ENCODE data around the gene HS3ST4.
"Not testable (repeated sequence)": the region's sequence is repeated elsewhere in the genome, so short reads cannot be mapped to it uniquely, and the experiment has no call there.

HS3ST4 gene

GRCh38 chr16:25771216-25771615 is 79.5 kb downstream of the HS3ST4 start:
- Mint-ChIP-seq H3K36me3 (no peaks in the 10 kb centered on the region), H3K4me1 (no peaks in the 10 kb centered on the region), H3K4me3 (no peak overlapping the region), H3K27ac (no peak overlapping the region), H3K9me3 (no peaks in the 10 kb centered on the region)
- ATAC-seq, result no peak
- DNase-seq (ENCODE audit: low spot score in 2 of 2), result no peak

- ATAC-seq (no peak), DNase-seq (ENCODE audit: low spot score in 2 of 2) (no peak)
- Mint-ChIP-seq H3K4me1 (no peaks in the 10 kb centered on the region), H3K9me3 (no peaks in the 10 kb centered on the region), H3K27ac (no peak overlapping the region), H3K36me3 (no peaks in the 10 kb centered on the region), H3K4me3 (no peak overlapping the region)
These were observed 80.2 kb downstream of the HS3ST4 start for GRCh38 chr16:25771812-25772568.

GRCh38 chr16:25776214-25776613 is 84.5 kb downstream of the HS3ST4 start:
- not testable (repeated sequence) for H3K4me3 Mint-ChIP-seq; H3K36me3 Mint-ChIP-seq; H3K9me3 Mint-ChIP-seq; H3K27ac Mint-ChIP-seq; H3K4me1 Mint-ChIP-seq; DNase-seq (ENCODE audit: low spot score in 2 of 2); ATAC-seq

GRCh38 chr16:25783226-25783625 is 91.5 kb downstream of the HS3ST4 start:
- H3K27ac Mint-ChIP-seq, result no peak overlapping the region
- no peak overlapping the region for H3K4me3 Mint-ChIP-seq
- DNase-seq (ENCODE audit: low spot score in 2 of 2), result no peak
- no peaks in the 10 kb centered on the region for H3K4me1 Mint-ChIP-seq
- H3K36me3 Mint-ChIP-seq, result no peaks in the 10 kb centered on the region
- H3K9me3 Mint-ChIP-seq, result no peaks in the 10 kb centered on the region
- ATAC-seq, result no peak

GRCh38 chr16:25785361-25785760 is 93.6 kb downstream of the HS3ST4 start:
- Mint-ChIP-seq H3K4me1 (no peaks in the 10 kb centered on the region), H3K4me3 (no peak overlapping the region), H3K36me3 (no peaks in the 10 kb centered on the region), H3K27ac (no peak overlapping the region), H3K9me3 (peaks cover 3% of the 10 kb centered on the region)
- DNase-seq (ENCODE audit: low spot score in 2 of 2) (no peak), ATAC-seq (no peak)

GRCh38 chr16:25786748-25787147 is 95.0 kb downstream of the HS3ST4 start:
- Mint-ChIP-seq H3K27ac (no peak overlapping the region), H3K4me1 (no peaks in the 10 kb centered on the region), H3K9me3 (peaks cover 3% of the 10 kb centered on the region), H3K36me3 (no peaks in the 10 kb centered on the region), H3K4me3 (no peak overlapping the region)
- no peak for ATAC-seq
- DNase-seq (ENCODE audit: low spot score in 2 of 2), result no peak

GRCh38 chr16:25788637-25789036 is 96.9 kb downstream of the HS3ST4 start:
- Mint-ChIP-seq H3K27ac (no peak overlapping the region), H3K36me3 (no peaks in the 10 kb centered on the region), H3K9me3 (peaks cover 3% of the 10 kb centered on the region), H3K4me3 (no peak overlapping the region), H3K4me1 (no peaks in the 10 kb centered on the region)
- ATAC-seq, result no peak
- no peak for DNase-seq (ENCODE audit: low spot score in 2 of 2)

GRCh38 chr16:25796239-25796638 is 104.5 kb downstream of the HS3ST4 start:
- H3K9me3 Mint-ChIP-seq, result peaks cover 2% of the 10 kb centered on the region
- H3K4me3 Mint-ChIP-seq, result no peak overlapping the region
- ATAC-seq (no peak), DNase-seq (ENCODE audit: low spot score in 2 of 2) (no peak)
- no peak overlapping the region for H3K27ac Mint-ChIP-seq
- H3K4me1 Mint-ChIP-seq, result no peaks in the 10 kb centered on the region
- H3K36me3 Mint-ChIP-seq, result no peaks in the 10 kb centered on the region

- DNase-seq (ENCODE audit: low spot score in 2 of 2), result no peak
- Mint-ChIP-seq H3K27ac (no peak overlapping the region), H3K4me3 (no peak overlapping the region), H3K9me3 (peaks cover 2% of the 10 kb centered on the region), H3K36me3 (no peaks in the 10 kb centered on the region), H3K4me1 (no peaks in the 10 kb centered on the region)
- ATAC-seq, result no peak
These were observed 106.3 kb downstream of the HS3ST4 start for GRCh38 chr16:25798065-25798464.

- Mint-ChIP-seq H3K9me3 (peaks cover 2% of the 10 kb centered on the region), H3K4me1 (no peaks in the 10 kb centered on the region), H3K36me3 (no peaks in the 10 kb centered on the region), H3K27ac (no peak overlapping the region), H3K4me3 (no peak overlapping the region)
- DNase-seq (ENCODE audit: low spot score in 2 of 2), result no peak
- ATAC-seq, result no peak
These were observed 108.1 kb downstream of the HS3ST4 start for GRCh38 chr16:25799816-25800215.

- H3K36me3 Mint-ChIP-seq, result peaks cover 5% of the 10 kb centered on the region
These were observed 120.5 kb downstream of the HS3ST4 start for GRCh38 chr16:25812215-25812614.

GRCh38 chr16:25817295-25817694 is 125.5 kb downstream of the HS3ST4 start:
- Mint-ChIP-seq H3K36me3 (peaks cover 5% of the 10 kb centered on the region), H3K9me3 (no peaks in the 10 kb centered on the region), H3K4me1 (no peaks in the 10 kb centered on the region), H3K4me3 (no peak overlapping the region), H3K27ac (no peak overlapping the region)
- ATAC-seq (no peak), DNase-seq (ENCODE audit: low spot score in 2 of 2) (no peak)

More at GRCh38 chr16:25812215-25812614, 120.5 kb downstream of the HS3ST4 start:
- Mint-ChIP-seq H3K4me1 (no peaks in the 10 kb centered on the region), H3K9me3 (no peaks in the 10 kb centered on the region), H3K4me3 (no peak overlapping the region), H3K27ac (no peak overlapping the region)
- no peak for DNase-seq (ENCODE audit: low spot score in 2 of 2)
- no peak for ATAC-seq

GRCh38 chr16:25817876-25818275 is 126.1 kb downstream of the HS3ST4 start:
- peaks cover 5% of the 10 kb centered on the region for H3K36me3 Mint-ChIP-seq
- no peak overlapping the region for H3K4me3 Mint-ChIP-seq
- no peaks in the 10 kb centered on the region for H3K9me3 Mint-ChIP-seq

GRCh38 chr16:25823891-25824290 is 132.1 kb downstream of the HS3ST4 start:
- ATAC-seq, result no peak
- Mint-ChIP-seq H3K9me3 (no peaks in the 10 kb centered on the region), H3K27ac (no peak overlapping the region), H3K4me3 (no peak overlapping the region), H3K36me3 (no peaks in the 10 kb centered on the region), H3K4me1 (no peaks in the 10 kb centered on the region)
- no peak for DNase-seq (ENCODE audit: low spot score in 2 of 2)

More at GRCh38 chr16:25817876-25818275, 126.1 kb downstream of the HS3ST4 start:
- no peak for DNase-seq (ENCODE audit: low spot score in 2 of 2)
- Mint-ChIP-seq H3K4me1 (no peaks in the 10 kb centered on the region), H3K27ac (no peak overlapping the region)
- ATAC-seq, result no peak

GRCh38 chr16:25827709-25828108 is 135.9 kb downstream of the HS3ST4 start:
- no peak for DNase-seq (ENCODE audit: low spot score in 2 of 2)
- Mint-ChIP-seq H3K4me1 (no peaks in the 10 kb centered on the region), H3K36me3 (no peaks in the 10 kb centered on the region), H3K27ac (no peak overlapping the region), H3K9me3 (no peaks in the 10 kb centered on the region), H3K4me3 (no peak overlapping the region)
- no peak for ATAC-seq

- no peaks in the 10 kb centered on the region for H3K36me3 Mint-ChIP-seq
These were observed 136.8 kb downstream of the HS3ST4 start for GRCh38 chr16:25828510-25828909.

More at GRCh38 chr16:25828510-25828909, 136.8 kb downstream of the HS3ST4 start:
- DNase-seq (ENCODE audit: low spot score in 2 of 2) (no peak), ATAC-seq (no peak)
- Mint-ChIP-seq H3K4me1 (no peaks in the 10 kb centered on the region), H3K27ac (no peak overlapping the region), H3K4me3 (no peak overlapping the region), H3K9me3 (no peaks in the 10 kb centered on the region)
